Measurements from ENCODE around the gene ARID1B.

ARID1B gene

DNA sequence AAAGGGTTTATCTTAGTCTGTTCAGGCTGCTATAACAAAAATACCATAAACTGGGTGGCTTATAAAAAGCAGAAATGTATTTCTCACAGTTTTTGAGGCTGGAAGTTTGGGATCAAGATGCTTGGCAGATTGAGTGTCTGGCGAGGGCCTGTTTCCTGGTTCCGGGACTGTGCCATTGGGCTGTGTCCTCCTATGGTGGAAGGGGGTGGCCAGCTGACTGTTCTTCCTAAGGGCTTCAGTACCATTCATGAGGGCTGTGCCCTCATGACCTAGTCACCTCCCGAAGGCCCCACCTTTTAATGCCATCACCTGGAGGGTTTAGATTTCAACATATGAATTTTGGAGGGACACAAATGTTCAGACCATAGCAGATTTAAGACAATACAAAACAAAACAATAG lies 91.2 kb downstream of the ARID1B start:
- H3K27ac ChIP-seq, result no peak overlapping the region
- H3K36me3 ChIP-seq, result no peaks in the 10 kb centered on the region
- TF ChIP-seq, protein P1, sequence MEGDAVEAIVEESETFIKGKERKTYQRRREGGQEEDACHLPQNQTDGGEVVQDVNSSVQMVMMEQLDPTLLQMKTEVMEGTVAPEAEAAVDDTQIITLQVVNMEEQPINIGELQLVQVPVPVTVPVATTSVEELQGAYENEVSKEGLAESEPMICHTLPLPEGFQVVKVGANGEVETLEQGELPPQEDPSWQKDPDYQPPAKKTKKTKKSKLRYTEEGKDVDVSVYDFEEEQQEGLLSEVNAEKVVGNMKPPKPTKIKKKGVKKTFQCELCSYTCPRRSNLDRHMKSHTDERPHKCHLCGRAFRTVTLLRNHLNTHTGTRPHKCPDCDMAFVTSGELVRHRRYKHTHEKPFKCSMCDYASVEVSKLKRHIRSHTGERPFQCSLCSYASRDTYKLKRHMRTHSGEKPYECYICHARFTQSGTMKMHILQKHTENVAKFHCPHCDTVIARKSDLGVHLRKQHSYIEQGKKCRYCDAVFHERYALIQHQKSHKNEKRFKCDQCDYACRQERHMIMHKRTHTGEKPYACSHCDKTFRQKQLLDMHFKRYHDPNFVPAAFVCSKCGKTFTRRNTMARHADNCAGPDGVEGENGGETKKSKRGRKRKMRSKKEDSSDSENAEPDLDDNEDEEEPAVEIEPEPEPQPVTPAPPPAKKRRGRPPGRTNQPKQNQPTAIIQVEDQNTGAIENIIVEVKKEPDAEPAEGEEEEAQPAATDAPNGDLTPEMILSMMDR (IDR thresholded peaks at IDR 0.05), result no peak
- peaks cover 4 to 12% of the 10 kb centered on the region in 2 experiments for H3K4me1 ChIP-seq (ENCODE audit: control insufficient read depth in 1 of 2, insufficient read depth in 1 of 2, low read depth in 1 of 2, low read length in 1 of 2)
- no peaks in the 10 kb centered on the region for H3K9me3 ChIP-seq
- no peak overlapping the region for H3K4me3 ChIP-seq (ENCODE audit: low read depth in 1 of 2, low read length in 1 of 2)
- no peaks in the 10 kb centered on the region for H3K27me3 ChIP-seq

DNA sequence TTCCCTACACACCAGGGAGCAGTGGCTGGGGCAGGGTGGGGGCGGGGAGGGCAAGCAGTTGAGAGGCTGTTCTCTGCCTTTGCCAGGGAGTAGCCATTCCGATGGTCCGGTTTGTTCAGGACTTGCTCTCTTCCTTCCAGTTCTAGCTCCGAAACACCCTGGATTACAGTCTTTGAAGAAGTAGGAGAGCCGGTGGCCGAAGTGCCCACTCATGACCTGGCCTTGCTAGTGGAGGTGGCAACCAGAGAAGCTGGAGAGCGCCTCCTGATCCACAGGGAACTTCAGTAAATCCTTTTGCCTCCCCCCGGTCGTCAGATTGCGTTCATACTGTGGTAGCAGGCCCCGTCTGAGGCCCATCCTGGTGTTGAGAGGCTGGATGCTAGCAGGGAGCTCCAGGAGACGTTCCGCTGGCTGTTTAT lies 92.8 kb downstream of the ARID1B start:
- no peak overlapping the region for H3K27ac ChIP-seq
- H3K9me3 ChIP-seq, result no peaks in the 10 kb centered on the region
- H3K4me1 ChIP-seq (ENCODE audit: control insufficient read depth in 1 of 2, insufficient read depth in 1 of 2, low read depth in 1 of 2, low read length in 1 of 2), result peaks cover 4 to 13% of the 10 kb centered on the region in 2 experiments
- no peaks in the 10 kb centered on the region for H3K27me3 ChIP-seq
- H3K4me3 ChIP-seq (ENCODE audit: low read depth in 1 of 2, low read length in 1 of 2), result no peak overlapping the region
- H3K36me3 ChIP-seq, result no peaks in the 10 kb centered on the region
- TF ChIP-seq, protein P1 (IDR thresholded peaks at IDR 0.05), result no peak

DNA sequence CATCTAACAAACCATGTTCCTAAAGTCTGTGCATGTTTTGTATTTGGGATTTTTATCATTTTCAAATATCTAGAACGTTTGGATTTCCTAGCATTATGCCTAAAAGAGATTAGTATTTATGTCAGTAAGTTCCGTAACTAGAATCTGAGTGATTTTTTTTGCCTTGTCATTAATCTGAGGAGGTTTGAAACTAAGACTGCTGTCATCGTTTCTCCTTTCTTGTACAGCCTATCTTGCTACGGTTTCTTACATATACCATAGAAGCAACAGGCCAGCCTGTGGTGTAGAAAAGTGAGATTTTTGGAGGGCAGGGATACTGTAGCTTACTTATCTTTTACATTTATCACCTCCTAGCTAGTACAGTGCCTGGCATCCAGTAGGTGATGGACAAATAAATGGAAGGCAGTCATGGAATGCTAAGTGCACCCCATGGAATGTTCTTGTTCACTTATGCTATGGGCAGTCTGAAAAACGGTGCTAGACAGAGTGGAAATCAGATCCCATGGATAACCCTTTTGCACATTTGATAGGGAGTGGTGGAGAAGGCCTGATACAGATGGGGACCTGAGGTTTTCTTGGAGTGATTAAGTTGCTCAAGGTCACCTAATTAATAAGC lies 93.9 kb downstream of the ARID1B start:
- Histone ChIP-seq H3K27ac (no peak overlapping the region), H3K4me1 (ENCODE audit: control insufficient read depth in 1 of 2, insufficient read depth in 1 of 2, low read depth in 1 of 2, low read length in 1 of 2) (peaks cover 0 to 11% of the 10 kb centered on the region in 2 experiments), H3K27me3 (no peaks in the 10 kb centered on the region), H3K4me3 (ENCODE audit: low read depth in 1 of 2, low read length in 1 of 2) (no peak overlapping the region), H3K36me3 (no peaks in the 10 kb centered on the region), H3K9me3 (no peaks in the 10 kb centered on the region)
- TF ChIP-seq, protein P1 (IDR thresholded peaks at IDR 0.05), result no peak

DNA sequence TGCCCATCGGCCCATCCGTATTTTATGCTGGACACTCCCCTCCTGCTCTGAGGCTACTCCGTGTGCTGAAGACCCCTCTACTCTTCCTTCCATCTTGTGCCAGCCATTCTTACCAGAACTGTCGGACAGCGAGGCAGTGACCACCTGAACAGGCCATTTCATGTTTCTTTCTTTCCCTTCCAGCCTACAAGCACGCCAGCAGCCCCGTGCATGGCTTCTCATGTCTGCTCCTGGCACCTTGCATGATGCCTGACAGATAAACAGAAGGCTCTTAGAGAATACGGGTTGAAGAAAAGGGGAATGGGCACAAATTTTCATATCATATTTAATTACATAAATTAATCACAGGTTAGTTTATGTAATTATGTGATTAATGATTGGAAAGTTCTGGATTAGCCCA lies 95.7 kb downstream of the ARID1B start:
- Histone ChIP-seq H3K27me3 (no peaks in the 10 kb centered on the region), H3K27ac (no peak overlapping the region), H3K36me3 (no peaks in the 10 kb centered on the region), H3K9me3 (no peaks in the 10 kb centered on the region), H3K4me3 (ENCODE audit: low read depth in 1 of 2, low read length in 1 of 2) (no peak overlapping the region), H3K4me1 (ENCODE audit: control insufficient read depth in 1 of 2, insufficient read depth in 1 of 2, low read depth in 1 of 2, low read length in 1 of 2) (peaks cover 0 to 11% of the 10 kb centered on the region in 2 experiments)
- TF ChIP-seq, protein P1 (IDR thresholded peaks at IDR 0.05), result no peak

DNA sequence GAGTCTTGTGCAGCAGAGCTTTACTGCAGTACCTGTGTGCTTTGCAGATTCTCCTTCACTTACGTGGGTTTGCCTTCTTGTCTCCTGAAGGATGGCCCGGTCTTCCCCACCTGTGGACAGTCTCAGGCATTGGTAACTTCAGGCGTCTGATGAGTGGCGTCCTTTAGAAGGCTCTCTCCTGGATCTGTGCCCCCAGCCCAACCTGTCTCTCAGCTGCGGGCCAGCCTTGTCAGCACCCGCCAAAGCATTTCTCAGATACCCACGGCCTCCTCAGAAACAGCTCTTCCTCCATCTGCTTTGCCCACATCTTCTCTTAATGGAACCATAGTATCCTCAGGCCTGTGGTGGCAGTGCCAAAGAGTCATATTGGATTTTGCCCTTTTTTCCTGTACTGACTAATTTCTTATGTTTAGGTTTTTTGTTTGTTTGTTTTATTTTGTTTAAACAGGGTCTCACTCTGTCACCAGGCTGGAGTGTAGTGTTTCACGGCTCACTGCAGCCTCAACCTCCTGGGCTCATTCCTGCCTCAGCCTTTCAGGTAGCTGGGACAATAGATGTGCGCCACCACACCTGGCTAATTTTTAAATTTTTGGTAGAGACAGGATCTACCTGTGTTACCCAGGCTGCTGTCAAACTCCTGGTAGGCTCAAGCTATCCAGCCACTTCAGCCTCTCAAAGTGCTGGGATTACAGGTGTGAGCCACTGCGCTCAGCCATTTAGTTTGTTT lies 96.6 kb downstream of the ARID1B start:
- H3K27ac ChIP-seq, result no peak overlapping the region
- peaks cover 4 to 18% of the 10 kb centered on the region in 2 experiments for H3K4me1 ChIP-seq (ENCODE audit: control insufficient read depth in 1 of 2, insufficient read depth in 1 of 2, low read depth in 1 of 2, low read length in 1 of 2)
- TF ChIP-seq, protein P1 (IDR thresholded peaks at IDR 0.05), result no peak
- H3K36me3 ChIP-seq, result no peaks in the 10 kb centered on the region
- H3K4me3 ChIP-seq (ENCODE audit: low read depth in 1 of 2, low read length in 1 of 2), result no peak overlapping the region
- H3K9me3 ChIP-seq, result no peaks in the 10 kb centered on the region
- no peaks in the 10 kb centered on the region for H3K27me3 ChIP-seq

All from neutrophil (primary cell).